Fibroblast of lung (primary cell): Measurements from ENCODE around the gene SLC37A1. TPM values are rescaled to one million over a fixed set of nuclear protein-coding genes. Genes with fewer than 3 reads are reported as not detected.

Source experiments
- DNase-seq, 2 donors: peaks; one replicate each; pipeline versions ENCODE4 v3.0.0 to v3.0.0-alpha.2; 2010; ENCODE audit warnings: low read depth in 2 of 2
- H2AFZ ChIP-seq: 2 replicates; pipeline ENCODE4 v1.5.1; 2012; ENCODE audit warnings: low read length, control low read depth, inconsistent platforms
- H3K27ac ChIP-seq: 2 replicates; pipeline ENCODE4 v1.5.1; 2011; ENCODE audit warnings: low read length, control low read depth; ENCODE audit not compliant: insufficient read depth
- H3K27me3 ChIP-seq: 2 replicates; pipeline ENCODE4 v1.5.1; 2011; ENCODE audit warnings: mild to moderate bottlenecking, low read length; ENCODE audit not compliant: control insufficient read depth, insufficient read depth
- H3K36me3 ChIP-seq: 2 replicates; pipeline ENCODE4 v1.5.1; 2011; ENCODE audit warnings: low read length; ENCODE audit not compliant: control insufficient read depth, insufficient read depth
- H3K4me1 ChIP-seq: 2 replicates; pipeline ENCODE4 v1.5.1; 2011; ENCODE audit warnings: low read length; ENCODE audit not compliant: control insufficient read depth, insufficient read depth; ENCODE audit errors: extremely low read depth
- H3K4me2 ChIP-seq: 2 replicates; pipeline ENCODE4 v1.5.1; 2011; ENCODE audit warnings: low read length, control low read depth; ENCODE audit not compliant: insufficient read depth; ENCODE audit errors: extremely low read depth
- H3K4me3 ChIP-seq, 4 experiments: fragments of 200-600 bp in 1 of 4; sonication (generic) in 1 of 4; replicated peaks in 1 of 4; 2 replicates each; pipeline ENCODE4 v1.5.1; 2011 to 2016; ENCODE audit warnings: low read length in 4 of 4, low read depth in 3 of 4, mild to moderate bottlenecking in 3 of 4, control low read depth in 2 of 4, inconsistent platforms in 1 of 4, mixed read lengths in 1 of 4; ENCODE audit not compliant: insufficient read depth in 1 of 4; ENCODE audit errors: control extremely low read depth in 1 of 4
- H3K79me2 ChIP-seq: 2 replicates; pipeline ENCODE4 v1.5.1; 2012; ENCODE audit warnings: mild to moderate bottlenecking, low read length, inconsistent platforms; ENCODE audit not compliant: control insufficient read depth, insufficient read depth
- H3K9ac ChIP-seq: 2 replicates; pipeline ENCODE4 v1.5.1; 2011; ENCODE audit warnings: mild to moderate bottlenecking, low read length, control low read depth; ENCODE audit not compliant: insufficient read depth
- H3K9me3 ChIP-seq: 2 replicates; pipeline ENCODE4 v1.5.1; 2012; ENCODE audit warnings: low read depth, low read length; ENCODE audit not compliant: control insufficient read depth, insufficient read depth
- H4K20me1 ChIP-seq: 2 replicates; pipeline ENCODE4 v1.5.1; 2011; ENCODE audit warnings: low read length; ENCODE audit not compliant: control insufficient read depth, insufficient read depth; ENCODE audit errors: extremely low read depth
- EZH2 ChIP-seq: IDR thresholded peaks from 2 replicates; pipeline ENCODE4 v1.5.1; 2012; ENCODE audit warnings: low read length, control low read depth, mild to moderate bottlenecking; ENCODE audit errors: missing control alignments
- polyA plus RNA-seq, 2 donors: library from polyadenylated mRNA; depleted of rRNA in 1 of 2; stranded (reverse) in 1 of 2; unstranded in 1 of 2; fragments of >200 nt; gene quantifications; 2 replicates each; pipeline ENCODE4 v1.2.1, GENCODE V29; 2011 to 2012; ENCODE audit warnings: missing spikeins in 1 of 2
- total RNA-seq: library from RNA; depleted of rRNA; stranded (reverse); fragments of >200 nt; gene quantifications from 2 replicates; pipeline ENCODE4 v1.2.1, GENCODE V29; 2014
- TF ChIP-seq, protein P1 (sequence below), 2 donors: IDR thresholded peaks in 1 of 2; conservative IDR thresholded peaks in 1 of 2; 1 replicate in 1 of 2; 2 replicates in 1 of 2; pipeline ENCODE4 v1.5.1; 2011 to 2012; ENCODE audit warnings: low read length in 2 of 2, control low read depth in 1 of 2, inconsistent platforms in 1 of 2, low read depth in 1 of 2, mild to moderate bottlenecking in 1 of 2

SLC37A1 gene
- total and polyA plus RNA-seq, 2 donors (not counting 1 experiment from before 2014, with no cell fraction given) = 0.42 to 6.4 TPM

DNA sequence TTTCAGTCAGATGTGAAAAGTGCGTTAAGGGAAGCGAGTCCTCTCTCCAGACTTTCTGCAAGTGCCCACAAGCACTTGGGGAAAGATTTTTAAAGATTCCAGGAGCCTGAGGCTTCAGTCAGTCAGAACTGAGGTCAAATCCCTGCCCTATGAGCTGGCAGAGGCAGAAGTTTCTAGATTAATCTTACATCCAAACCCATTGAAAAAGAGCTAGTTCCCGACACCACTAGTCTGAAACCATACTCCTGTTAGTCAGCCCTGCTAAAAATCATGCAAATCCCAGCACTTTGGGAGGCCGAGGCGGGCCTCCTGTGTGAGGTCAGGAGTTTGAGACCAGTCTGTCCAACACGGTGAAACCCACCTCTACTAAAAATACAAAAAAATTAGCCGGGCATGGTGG is 38.6 kb upstream of the SLC37A1 start:
- no peaks in the 10 kb centered on the region for H3K27me3 ChIP-seq
- no peak overlapping the region for H2AFZ ChIP-seq
- H3K4me2 ChIP-seq = no peak overlapping the region
- no peak overlapping the region for H3K27ac ChIP-seq
- H4K20me1 ChIP-seq = no peaks in the 10 kb centered on the region
- H3K36me3 ChIP-seq = no peaks in the 10 kb centered on the region
- no peaks in the 10 kb centered on the region for H3K4me1 ChIP-seq
- no peaks in the 10 kb centered on the region for H3K79me2 ChIP-seq
- H3K9me3 ChIP-seq = no peaks in the 10 kb centered on the region
- H3K4me3 ChIP-seq = no peak overlapping the region
- DNase-seq = no peak
- no peak overlapping the region for H3K9ac ChIP-seq
- TF ChIP-seq, protein P1, sequence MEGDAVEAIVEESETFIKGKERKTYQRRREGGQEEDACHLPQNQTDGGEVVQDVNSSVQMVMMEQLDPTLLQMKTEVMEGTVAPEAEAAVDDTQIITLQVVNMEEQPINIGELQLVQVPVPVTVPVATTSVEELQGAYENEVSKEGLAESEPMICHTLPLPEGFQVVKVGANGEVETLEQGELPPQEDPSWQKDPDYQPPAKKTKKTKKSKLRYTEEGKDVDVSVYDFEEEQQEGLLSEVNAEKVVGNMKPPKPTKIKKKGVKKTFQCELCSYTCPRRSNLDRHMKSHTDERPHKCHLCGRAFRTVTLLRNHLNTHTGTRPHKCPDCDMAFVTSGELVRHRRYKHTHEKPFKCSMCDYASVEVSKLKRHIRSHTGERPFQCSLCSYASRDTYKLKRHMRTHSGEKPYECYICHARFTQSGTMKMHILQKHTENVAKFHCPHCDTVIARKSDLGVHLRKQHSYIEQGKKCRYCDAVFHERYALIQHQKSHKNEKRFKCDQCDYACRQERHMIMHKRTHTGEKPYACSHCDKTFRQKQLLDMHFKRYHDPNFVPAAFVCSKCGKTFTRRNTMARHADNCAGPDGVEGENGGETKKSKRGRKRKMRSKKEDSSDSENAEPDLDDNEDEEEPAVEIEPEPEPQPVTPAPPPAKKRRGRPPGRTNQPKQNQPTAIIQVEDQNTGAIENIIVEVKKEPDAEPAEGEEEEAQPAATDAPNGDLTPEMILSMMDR (conservative IDR thresholded peaks at IDR 0.05 in 1 of 2, IDR thresholded peaks at IDR 0.05 in 1 of 2; ENCODE audit: low read depth in 1 of 2, low read length in 2 of 2) = no peak
- no peak for TF ChIP-seq EZH2

DNA sequence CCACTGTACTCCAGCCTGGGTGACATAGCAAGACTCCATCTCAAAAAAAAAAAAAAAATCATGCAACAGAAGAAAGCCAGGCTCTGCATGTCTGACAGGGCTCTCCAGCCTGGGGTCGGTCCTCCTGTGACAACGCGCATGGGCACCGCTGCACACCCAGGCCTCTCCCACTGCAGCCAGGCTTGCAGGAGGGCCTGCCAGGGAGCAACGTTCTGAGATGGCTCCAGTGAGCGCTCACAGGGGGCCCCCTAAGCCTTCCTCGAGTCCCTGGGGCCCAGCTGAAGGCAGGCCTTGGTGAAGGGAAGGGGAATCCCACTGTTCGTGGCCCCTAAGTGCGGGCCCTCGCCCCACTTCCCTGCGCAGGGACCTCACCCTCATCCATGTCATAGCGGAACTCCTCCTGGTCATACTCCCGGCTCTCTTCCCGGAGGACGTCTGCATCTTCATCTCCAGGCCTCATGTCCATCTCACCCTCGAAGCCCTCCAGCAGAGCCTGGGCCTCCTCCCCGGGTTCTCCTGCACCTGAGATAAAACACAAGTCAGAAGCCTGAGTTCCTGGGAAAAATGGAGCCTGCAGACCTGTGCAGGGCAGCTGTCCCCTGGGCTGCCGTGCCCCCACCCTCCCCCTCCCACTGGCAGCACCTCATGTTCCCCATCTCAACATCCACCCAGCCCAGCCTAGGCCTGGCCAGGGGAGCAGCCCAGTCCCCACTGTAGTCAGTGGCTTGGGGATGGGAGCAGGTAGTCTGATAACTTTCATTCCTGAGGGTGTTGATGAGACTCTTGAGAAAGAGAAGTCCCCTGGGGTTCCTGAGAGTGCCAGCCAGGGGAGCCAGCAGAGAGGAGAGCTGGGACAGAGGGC is 37.9 kb upstream of the SLC37A1 start:
- Histone ChIP-seq H2AFZ (no peak overlapping the region), H3K4me1 (no peaks in the 10 kb centered on the region), H3K9me3 (no peaks in the 10 kb centered on the region), H3K79me2 (no peaks in the 10 kb centered on the region), H3K36me3 (no peaks in the 10 kb centered on the region), H3K4me2 (no peak overlapping the region), H4K20me1 (no peaks in the 10 kb centered on the region), H3K4me3 (no peak overlapping the region), H3K9ac (no peak overlapping the region), H3K27ac (no peak overlapping the region), H3K27me3 (no peaks in the 10 kb centered on the region)
- no peak for DNase-seq
- TF ChIP-seq, protein P1 (conservative IDR thresholded peaks at IDR 0.05 in 1 of 2, IDR thresholded peaks at IDR 0.05 in 1 of 2; ENCODE audit: low read depth in 1 of 2, low read length in 2 of 2) = no peak
- no peak for TF ChIP-seq EZH2

DNA sequence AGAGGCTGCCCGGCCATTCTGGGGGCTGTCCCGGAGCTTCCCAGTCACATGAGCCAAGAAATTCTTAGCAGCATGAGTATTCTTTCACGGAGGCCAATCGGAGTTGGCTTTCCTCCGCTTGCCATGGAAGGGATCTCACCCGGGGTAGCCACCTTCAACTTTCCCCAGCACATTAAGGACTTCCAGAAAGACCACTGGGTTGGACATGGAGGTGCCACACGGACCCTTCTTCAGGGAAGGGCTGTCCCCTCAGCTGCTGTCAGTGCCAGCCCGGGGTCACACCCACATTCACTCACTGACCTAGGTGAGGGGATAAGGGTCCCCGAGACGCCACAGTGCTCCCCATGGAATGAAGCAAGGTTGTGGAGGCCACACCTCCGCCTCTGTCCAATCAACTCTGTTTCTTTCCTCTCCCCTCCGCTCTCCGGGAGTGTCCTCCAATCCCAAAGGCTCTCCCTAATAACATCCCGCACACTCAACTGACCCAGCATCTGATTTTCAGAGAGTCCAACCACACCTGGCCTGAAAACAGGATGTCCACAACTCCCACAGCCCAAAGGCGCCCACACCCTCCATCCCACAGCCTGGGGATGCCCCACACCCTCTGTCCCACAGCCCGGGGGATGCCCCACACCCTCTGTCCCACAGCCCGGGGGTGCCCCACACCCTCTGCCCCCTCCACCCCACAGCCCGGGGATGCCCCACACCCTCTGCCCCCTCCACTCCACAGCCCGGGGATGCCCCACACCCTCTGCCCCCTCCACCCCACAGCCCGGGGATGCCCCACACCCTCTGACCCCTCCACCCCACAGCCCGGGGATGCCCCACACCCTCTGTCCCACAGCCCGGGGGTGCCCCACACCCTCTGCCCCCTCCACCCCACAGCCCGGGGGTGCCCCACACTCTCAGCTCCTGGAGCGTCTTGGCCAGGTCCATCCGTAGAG is 37.0 kb upstream of the SLC37A1 start:
- no peaks in the 10 kb centered on the region for H3K79me2 ChIP-seq
- H3K27ac ChIP-seq = no peak overlapping the region
- DNase-seq = no peak
- H2AFZ ChIP-seq = no peak overlapping the region
- no peak overlapping the region for H3K9ac ChIP-seq
- H3K9me3 ChIP-seq = no peaks in the 10 kb centered on the region
- no peak overlapping the region for H3K4me2 ChIP-seq
- no peaks in the 10 kb centered on the region for H4K20me1 ChIP-seq
- H3K27me3 ChIP-seq = no peaks in the 10 kb centered on the region
- no peak overlapping the region for H3K4me3 ChIP-seq
- no peaks in the 10 kb centered on the region for H3K4me1 ChIP-seq
- no peaks in the 10 kb centered on the region for H3K36me3 ChIP-seq
- TF ChIP-seq, protein P1 (conservative IDR thresholded peaks at IDR 0.05 in 1 of 2, IDR thresholded peaks at IDR 0.05 in 1 of 2; ENCODE audit: low read depth in 1 of 2, low read length in 2 of 2) = no peak
- TF ChIP-seq EZH2 = no peak
